SK-N-MC (cell line): ENCODE measurements around the gene FLNB.

Source experiments
- EZH2 ChIP-seq: fragments of 200-600 bp; sonication (generic); IDR thresholded peaks from one replicate; pipeline ENCODE4 v1.6.1; 2017; ENCODE audit warnings: antibody characterized with exemption
- FOXP2 ChIP-seq: optimal IDR thresholded peaks from 2 replicates; pipeline ENCODE3; 2011; ENCODE audit warnings: mild to moderate bottlenecking, moderate library complexity; ENCODE audit not compliant: insufficient read depth; ENCODE audit errors: extremely low read length, control extremely low read depth
- POLR2AphosphoS5 ChIP-seq: IDR thresholded peaks from 2 replicates; pipeline ENCODE4 v1.6.1; 2012; ENCODE audit warnings: mild to moderate bottlenecking, low read depth, low read length, borderline replicate concordance

GRCh38 chr3:58192069-58192468 is 183.8 kb downstream of the FLNB start:
- TF ChIP-seq POLR2AphosphoS5, result no peak
- TF ChIP-seq EZH2, result no peak
- no peak for TF ChIP-seq FOXP2
